ENCODE data around the gene TOMM6.
"Not testable (repeated sequence)": the region's sequence is repeated elsewhere in the genome, so short reads cannot be mapped to it uniquely, and the experiment has no call there.

TOMM6 gene

DNA sequence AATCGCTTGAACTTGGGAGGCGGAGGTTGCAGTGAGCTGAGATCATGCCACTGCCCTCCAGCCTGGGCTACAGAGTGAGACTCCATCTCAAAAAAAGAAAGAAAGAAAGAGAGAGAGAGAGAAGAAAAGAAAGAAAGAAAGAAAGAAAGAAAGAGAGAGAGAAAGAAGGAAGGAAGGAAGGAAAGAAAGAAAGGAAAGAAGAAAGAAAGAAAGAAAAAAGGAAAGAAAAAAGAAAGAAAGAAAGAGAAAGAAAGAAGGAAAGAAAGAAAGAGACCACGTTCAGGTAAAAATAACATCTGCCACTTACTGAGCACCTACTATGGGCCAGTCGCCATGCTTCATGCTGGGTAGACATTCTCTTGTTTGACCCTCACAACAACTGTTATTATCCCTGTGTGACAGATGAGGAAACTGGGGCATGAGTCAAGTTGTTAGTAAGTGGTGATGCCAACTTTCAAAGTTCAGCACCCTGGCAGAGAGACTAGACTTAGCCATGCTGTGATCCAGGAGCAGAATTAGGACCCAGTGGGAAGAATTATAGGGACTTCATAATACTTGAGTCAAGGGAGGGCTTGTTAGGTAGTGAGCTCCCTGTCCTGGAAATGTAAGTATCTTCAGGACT is 21.3 kb upstream of the TOMM6 start:
- DNase-seq: not testable (repeated sequence)

- no peak for DNase-seq
Observed at GRCh38 chr6:41767112-41767833, 20.2 kb upstream of the TOMM6 start.

DNA sequence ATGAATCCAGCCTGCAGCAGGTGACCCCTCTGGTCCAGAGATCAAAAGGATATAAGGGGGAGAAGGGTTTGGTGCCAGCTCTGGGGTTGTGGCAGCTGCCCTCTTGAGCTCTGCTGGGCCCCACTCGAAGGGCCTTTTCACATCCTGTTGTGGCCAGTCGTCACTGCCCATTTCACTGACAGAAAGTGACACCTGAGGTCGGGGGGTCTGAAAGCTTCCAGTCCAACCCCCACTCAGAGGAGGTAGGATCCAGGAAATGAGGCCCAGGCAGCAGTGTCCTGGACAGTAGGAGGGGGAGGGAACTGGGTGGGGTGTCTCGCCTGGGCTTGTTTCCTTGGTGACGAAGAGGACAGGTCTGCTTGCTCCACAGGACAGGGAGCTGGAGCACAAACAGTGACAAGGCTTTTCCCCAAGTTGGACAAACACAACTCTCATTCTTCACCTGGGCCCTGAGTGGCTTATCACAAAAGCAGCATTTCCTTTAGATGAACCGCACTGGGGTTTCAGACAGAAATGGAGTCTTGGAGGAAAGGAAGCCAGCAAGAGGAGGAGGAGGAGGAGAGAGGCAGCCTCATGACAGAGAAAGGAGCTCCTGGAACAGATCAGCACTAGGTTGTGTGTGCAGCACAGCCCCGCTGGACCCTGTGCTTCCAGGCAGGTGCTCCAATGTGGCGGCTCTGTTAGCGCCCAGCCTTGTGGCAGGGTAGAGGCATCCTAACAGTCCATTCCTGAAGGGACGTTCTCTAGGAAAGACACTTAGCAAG is 18.8 kb upstream of the TOMM6 start:
- no peak for DNase-seq

DNA sequence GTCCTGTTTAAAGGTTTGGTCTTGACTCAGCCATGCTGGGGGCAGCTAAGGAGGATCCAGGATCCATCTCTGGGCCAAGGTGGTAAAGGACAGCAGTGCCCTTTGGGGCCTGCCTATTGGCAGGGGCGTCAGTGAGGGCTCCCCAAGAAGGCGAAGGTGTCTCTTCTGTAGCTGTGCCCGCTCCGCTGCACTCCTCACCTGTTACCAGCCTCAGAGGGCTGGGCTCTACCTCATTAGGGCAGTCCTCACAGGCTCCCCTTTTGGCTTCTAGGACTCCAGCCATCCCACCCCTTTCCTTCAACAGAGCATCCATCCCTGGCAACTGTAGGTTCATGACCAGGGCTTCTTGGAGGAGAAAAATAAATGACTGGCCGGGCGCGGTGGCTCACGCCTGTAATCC is 18.1 kb upstream of the TOMM6 start:
- no peak for DNase-seq

DNA sequence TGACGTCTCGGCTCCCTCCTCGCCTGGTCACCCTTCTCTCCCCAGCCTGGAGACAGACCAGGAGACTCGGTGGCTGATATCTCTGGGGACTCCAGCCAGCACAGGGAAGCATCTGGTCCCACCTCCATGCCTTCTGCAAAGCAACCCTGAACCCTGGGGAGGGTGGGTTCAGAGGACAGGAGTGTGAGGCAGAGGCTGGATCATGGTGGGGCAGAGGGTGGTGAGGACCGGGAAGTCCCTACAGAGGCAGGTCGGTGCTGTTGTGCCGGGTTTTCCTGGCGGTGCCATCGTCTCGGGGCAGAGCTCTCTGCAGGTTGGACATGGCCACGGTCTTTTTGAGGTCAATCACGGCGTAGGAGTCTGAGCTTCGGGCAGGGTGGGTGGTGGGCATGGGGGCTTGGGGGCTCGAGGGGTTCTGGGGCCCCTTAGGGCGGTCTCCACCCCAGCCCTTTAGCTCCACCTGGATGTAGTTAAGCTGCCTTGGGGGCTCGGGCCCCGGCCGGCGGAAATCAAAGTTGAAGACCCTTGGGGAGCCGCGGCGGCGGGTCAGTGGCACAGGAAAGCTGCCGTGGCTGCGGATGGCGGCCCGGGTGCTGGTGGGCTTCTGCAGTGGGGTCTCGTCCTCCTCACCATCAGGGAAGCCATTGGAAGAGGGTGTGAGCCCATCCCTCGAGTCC is 17.0 kb upstream of the TOMM6 start:
- DNase-seq: no peak

GRCh38 chr6:41771058-41771983 is 16.2 kb upstream of the TOMM6 start:
- no peak for DNase-seq

- DNase-seq: no peak
Observed at GRCh38 chr6:41774841-41775240, 12.7 kb upstream of the TOMM6 start.

DNA sequence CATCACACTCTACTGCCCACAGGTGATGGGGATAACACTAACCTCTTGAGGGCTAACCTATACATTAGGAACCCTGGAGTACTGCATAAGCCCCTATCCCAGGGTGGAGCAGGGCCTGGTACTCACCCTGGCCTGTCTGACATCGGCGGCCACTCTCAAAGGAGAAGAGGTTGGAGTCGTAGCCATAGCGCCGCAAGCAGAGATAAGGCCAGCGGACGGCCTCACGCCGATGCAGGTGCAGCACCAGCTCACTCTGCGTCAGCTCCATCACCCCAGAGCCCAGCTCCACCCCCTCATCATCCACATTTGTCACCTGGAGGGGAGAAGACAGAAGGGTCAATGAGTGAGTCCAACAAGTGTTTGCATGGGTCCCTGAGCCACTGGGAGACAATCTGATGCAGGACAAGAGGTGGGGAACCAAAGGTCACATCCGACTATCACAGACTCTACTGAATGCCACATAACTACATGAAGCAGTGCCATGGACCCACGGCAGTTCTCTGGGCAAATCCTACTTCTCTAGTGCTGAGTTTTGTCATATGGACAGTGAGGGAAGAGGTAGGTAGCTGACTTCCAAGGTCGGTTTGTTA is 12.1 kb upstream of the TOMM6 start:
- DNase-seq: no peak

GRCh38 chr6:41777551-41778285 is 9.8 kb upstream of the TOMM6 start:
- DNase-seq: no peak

GRCh38 chr6:41778895-41779294 is 8.6 kb upstream of the TOMM6 start:
- no peak for DNase-seq

DNA sequence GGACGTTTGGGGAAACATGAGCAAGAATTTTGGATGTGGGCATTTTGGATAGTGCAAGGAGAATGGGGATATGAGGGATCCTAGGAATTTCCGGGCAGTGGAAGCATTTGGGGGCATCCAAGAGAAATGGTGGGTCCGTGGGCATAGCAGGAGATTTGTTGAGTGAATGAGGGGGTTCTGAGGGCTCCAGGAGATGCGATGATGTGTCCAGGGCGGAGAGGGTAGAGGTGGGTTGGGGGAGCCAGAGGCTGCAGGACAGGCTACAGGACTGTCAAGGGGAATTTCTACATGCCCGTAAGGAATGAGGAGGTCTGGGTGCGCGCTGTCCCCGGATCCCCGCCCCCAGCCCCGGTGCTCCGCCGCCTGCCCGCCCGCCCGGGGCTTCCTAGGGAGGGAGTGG is 8.2 kb upstream of the TOMM6 start:
- DNase-seq: no peak

DNA sequence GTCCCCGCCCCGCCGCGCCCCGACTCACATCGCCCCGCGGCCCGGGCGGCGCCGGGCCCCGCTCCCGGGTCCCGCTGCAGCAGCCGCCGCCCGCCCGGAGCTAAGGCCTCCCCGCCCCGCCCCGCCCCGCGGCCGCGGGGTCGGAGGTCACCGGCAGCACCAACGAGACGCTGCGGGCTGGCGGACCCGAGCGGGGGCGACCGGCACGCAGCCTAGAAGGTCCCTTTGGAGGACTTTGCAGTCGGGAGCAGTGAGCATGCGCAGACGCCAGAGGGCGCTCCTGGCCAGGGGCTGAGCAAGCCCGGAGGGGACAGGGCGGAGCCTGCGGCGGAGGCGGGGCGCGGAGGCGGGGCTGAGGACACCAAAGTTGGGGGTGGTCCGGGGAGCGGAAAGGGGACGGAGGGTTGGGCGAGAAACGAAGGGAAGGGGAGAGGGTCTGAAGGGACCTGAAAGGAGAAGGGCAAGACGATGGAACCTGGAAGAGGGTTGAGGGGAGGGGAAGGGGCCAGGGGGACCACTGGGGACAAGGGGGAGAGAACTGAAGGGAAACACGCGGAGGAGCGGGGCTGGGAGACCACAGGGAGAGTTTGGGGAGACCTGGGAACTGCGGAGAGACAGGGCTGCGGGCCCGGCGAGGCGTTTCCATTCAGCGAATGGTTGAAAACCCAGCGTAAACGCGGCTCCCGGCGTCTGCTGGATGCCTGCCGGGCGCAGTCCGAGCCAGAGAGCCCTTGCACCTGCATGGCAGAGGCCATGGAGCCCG is 7.5 kb upstream of the TOMM6 start, which contains the start of gene FRS3:
TSS of gene FRS3 (minus strand) at position 113 of the 763 bp plus-strand sequence. CDS start 2,913 bp downstream, outside the sequence.
- DNase-seq: peak; percentile 97

DNA sequence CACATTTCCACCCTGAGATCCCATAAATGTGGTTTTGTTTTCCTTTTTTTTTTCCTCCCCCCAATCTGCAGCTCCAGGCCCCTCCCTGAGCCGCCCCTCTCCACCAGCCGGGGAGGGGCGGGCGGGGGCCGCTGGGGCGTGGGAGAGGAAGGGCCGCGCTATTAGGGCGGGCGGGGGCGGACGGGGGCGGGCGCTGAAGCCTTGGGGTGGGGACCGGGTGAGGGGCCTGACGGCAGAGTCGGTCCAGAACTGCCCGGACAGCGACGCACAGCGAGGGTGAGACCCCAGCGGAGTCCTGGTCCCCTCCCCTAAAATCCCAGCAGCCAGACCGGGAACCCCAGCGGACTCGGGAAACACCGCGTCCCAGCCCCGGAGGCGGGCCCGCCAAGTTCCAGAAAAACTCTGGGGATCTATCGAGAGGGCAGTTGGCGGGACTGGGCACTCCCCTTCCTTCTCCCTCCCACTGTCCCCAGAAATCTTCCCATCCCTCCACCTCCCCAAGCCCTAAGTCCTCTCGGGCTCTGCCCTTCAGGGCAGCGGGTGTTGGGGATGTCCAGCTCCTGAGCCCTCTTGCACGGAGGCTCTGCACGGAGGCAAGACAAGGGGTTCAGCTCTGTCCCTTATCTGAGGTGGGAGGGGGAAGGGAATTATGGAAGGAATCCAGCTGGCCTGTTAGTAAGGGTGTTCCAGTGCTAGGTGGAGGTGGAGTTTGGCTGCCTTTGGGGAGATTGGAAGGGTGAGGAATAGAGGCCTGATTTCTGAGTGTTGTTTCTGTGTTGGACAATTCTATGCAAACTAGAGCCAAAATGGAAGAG is 6.7 kb upstream of the TOMM6 start, which contains the start of gene PRICKLE4:
TSS of gene PRICKLE4 (plus strand) at position 232 of the 815 bp plus-strand sequence. CDS start 2,692 bp downstream, outside the sequence.
- no peak for DNase-seq

- DNase-seq: no peak
Observed at GRCh38 chr6:41781366-41781730, 6.1 kb upstream of the TOMM6 start.

DNA sequence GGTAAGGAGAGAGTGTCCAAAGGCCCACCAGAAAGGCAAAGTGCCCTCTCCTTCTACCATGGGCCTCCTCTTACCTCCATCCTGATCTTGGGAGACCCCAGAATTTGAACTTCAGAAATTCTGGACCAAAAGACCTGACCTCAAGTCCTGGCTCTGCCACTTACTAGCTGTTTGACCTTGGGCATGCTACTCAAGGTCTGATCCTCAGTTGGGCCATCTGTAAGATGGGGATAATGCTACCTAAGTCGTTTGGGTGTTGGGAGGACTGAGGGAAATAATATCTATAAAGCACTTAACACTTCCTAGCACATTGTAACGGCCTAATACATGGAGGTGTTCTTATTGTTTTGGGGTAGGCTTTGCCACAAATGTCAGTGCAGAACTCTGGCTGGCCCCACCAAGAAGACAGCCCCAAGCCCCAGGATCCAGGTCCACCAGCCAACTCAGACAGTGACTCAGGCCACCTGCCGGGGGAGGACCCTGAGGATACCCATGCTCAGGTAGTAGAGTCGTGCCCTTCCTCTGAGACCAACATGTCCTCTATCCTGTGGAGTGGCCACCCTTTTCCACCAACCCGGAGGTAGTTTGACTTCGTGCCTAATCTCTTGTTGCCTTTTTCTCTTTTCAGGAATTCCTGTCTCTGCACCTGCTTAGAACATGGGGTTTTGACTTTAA is 4.3 kb upstream of the TOMM6 start:
- no peak for DNase-seq

DNA sequence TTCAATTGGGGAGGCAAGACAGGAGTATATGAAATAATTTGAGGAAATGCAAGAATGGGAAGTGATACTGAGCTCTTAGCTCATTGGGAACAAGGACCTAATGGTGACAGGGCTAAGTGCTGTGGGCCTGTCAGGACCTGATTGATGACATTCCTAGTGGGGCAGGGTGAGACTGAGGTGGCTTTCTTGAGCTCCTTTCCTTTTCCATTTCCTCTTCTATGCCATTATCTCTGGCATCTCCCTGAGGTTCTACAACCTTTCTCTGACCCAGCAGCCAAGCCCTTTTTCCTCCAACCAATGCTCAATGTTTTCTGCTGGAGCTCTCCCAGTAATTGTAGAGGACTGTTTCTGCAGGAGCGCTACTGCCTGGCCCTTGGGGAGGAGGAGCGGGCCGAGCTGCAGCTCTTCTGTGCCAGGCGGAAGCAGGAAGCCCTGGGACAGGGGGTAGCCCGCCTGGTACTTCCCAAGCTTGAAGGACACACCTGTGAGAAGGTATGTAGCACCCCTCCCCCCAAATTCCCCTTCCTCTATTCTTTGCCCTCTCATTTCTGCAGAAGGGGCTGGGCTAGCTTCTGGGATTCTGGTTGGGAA is 2.8 kb upstream of the TOMM6 start:
- DNase-seq: no peak

- DNase-seq: no peak
Observed at GRCh38 chr6:41785254-41785653, 2.2 kb upstream of the TOMM6 start.
